ENCODE data around the gene CHIC1.
"Not testable (repeated sequence)": the region's sequence is repeated elsewhere in the genome, so short reads cannot be mapped to it uniquely, and the experiment has no call there.

CHIC1 gene

DNA sequence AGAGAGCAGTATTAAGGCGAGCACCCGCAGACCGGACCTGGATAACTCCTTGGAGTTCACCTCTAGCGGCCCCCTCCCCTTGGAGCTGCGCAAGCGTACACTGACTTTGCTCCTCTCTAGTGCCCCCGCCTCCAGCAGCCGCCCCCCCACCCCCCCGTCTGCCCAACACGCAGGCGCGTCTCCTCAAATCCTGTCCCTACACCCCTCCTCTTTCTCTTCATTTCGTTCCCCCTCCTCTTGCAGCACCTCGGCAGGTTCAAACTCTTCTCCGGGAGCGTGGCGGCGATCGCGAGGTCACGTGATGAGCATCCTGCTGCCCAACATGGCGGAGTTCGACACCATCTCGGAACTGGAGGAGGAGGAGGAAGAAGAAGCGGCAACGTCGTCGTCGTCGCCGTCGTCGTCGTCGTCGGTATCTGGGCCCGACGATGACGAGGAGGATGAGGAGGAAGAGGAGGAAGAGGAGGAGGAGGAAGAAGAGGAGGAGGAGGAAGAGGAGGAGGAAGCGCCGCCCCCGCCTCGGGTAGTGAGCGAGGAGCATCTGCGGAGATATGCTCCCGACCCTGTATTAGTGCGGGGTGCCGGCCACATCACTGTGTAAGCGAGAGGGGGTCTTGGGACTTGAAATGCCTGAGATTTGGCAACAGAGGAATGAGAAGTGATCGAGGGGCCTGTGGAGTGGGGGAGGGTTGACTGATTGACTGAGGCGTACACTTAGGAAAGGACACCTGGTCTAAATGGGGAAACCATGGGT lies at the start of gene CHIC1:
CHIC1 (plus strand) TSS at position 214 of the 754 bp plus-strand sequence; CDS start at position 302, 88 bp downstream.
- Histone ChIP-seq H3K4me3 (ENCODE audit: low read length) (peak within 1 kb of the TSS; percentile 80), H3K9ac (ENCODE audit: low read length) (no peak within 1 kb of the TSS), H3K36me3 (ENCODE audit: control insufficient read depth, insufficient read depth, low read length) (no peaks in the 10 kb centered on the region), H3K4me1 (ENCODE audit: control insufficient read depth, insufficient read depth, low read length) (no peaks in the 10 kb centered on the region), H3K27me3 (ENCODE audit: control insufficient read depth, insufficient read depth, low read length) (no peaks in the 10 kb centered on the region), H3K27ac (ENCODE audit: low read depth, low read length) (peak within 1 kb of the TSS; percentile 87)

DNA sequence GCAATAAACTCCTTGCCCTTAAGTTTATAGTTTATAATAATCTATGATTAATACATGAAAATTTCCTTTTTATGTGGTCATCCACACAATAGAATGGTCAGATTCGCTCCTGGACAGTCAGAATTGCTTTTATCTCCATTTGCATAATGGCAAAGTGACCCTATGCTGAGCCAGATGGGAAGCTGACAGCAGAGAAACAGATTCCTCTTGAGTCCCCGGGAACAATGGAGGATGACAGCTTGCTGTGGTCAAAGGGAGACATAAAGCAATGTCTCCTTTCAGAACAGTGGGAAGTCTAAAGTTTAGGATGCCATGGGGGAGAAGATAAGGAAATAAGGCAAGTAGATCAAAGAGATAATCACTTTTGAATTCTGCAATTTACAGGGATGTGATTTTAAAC lies 40.2 kb upstream of the CHIC1 start:
- H3K36me3 ChIP-seq (ENCODE audit: control insufficient read depth, insufficient read depth, low read length); H3K9ac ChIP-seq (ENCODE audit: low read length); H3K27me3 ChIP-seq (ENCODE audit: control insufficient read depth, insufficient read depth, low read length); H3K4me3 ChIP-seq (ENCODE audit: low read length); H3K27ac ChIP-seq (ENCODE audit: low read depth, low read length); H3K4me1 ChIP-seq (ENCODE audit: control insufficient read depth, insufficient read depth, low read length): not testable (repeated sequence)

DNA sequence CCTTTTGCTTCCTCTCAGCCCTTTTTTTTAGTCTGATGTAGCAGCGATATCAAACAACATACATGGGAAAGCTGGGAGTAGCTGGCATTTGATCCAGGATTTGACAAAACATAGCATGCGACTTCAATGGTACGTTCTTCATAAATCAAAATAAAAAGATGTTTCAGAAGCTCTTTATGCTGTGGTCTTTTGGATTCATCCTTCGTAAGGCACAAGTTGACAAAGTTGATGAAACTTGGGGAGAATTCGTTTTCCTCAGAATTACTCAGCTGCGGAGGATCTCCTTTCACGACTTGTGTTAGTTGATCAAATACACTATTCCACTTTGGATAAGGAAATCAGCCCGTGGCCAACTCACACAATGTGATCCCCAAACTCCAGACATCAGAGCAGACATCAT lies 38.1 kb upstream of the CHIC1 start:
- no peak overlapping the region for H3K4me3 ChIP-seq (ENCODE audit: low read length)
- H3K27me3 ChIP-seq (ENCODE audit: control insufficient read depth, insufficient read depth, low read length) = no peaks in the 10 kb centered on the region
- no peak overlapping the region for H3K27ac ChIP-seq (ENCODE audit: low read depth, low read length)
- H3K4me1 ChIP-seq (ENCODE audit: control insufficient read depth, insufficient read depth, low read length) = no peaks in the 10 kb centered on the region
- H3K36me3 ChIP-seq (ENCODE audit: control insufficient read depth, insufficient read depth, low read length) = no peaks in the 10 kb centered on the region
- no peak overlapping the region for H3K9ac ChIP-seq (ENCODE audit: low read length)

DNA sequence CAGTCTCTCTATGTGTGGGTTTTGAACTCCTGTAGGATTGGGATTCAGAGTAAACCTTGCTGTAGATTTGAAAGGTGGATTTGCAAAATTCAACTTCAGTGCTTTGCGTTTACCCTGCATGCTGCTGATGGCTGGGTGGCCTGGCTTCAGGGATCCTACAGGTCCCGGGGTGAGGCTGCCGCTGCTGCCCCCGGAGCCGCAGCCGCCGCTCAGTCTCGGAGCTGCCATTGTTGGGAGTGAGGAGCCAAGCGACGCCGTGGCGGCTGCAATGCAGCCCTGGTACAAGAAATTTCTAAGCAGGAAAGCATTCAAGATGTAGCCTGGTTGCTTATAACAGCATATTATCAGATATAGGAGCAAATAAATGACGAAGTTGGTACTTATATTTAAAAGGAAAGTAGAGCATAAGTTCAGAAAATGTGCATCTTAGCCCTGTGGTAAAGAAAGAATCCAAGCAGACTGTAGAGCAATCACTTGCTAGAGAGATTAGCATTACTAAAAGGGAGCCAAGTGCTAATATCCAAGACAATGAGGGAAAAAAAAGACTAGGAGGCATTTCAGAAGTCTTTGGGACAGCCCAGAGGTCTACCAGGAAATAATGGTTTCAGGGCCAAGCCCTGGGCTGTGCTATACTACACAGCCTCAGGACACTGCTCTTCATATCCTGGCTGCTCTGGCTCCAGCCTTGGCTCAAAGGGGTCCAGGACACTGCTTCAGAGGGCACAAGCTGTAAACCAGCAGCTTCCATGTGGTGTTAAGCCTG lies 36.9 kb upstream of the CHIC1 start:
- Histone ChIP-seq H3K27ac (ENCODE audit: low read depth, low read length) (no peak overlapping the region), H3K4me3 (ENCODE audit: low read length) (no peak overlapping the region), H3K4me1 (ENCODE audit: control insufficient read depth, insufficient read depth, low read length) (no peaks in the 10 kb centered on the region), H3K36me3 (ENCODE audit: control insufficient read depth, insufficient read depth, low read length) (no peaks in the 10 kb centered on the region), H3K9ac (ENCODE audit: low read length) (no peak overlapping the region), H3K27me3 (ENCODE audit: control insufficient read depth, insufficient read depth, low read length) (no peaks in the 10 kb centered on the region)

DNA sequence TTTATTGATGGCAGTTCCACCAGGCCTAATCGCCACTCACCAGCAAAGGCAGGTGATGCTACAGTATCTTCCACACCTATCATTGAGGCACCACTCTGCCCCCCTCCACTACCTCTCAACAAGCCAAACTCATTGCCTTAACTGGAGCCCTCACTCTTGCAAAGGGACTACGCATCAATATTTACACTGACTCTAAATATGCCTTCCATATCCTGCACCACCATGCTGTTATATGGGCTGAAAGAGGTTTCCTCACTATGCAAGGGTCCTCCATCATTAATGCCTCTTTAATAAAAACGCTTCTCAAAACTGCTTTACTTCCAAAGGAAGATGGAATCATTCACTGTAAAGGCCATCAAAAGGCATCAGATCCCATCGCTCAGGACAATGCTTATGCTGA lies 31.3 kb upstream of the CHIC1 start:
- H3K27me3 ChIP-seq (ENCODE audit: control insufficient read depth, insufficient read depth, low read length); H3K4me3 ChIP-seq (ENCODE audit: low read length); H3K4me1 ChIP-seq (ENCODE audit: control insufficient read depth, insufficient read depth, low read length); H3K36me3 ChIP-seq (ENCODE audit: control insufficient read depth, insufficient read depth, low read length); H3K9ac ChIP-seq (ENCODE audit: low read length); H3K27ac ChIP-seq (ENCODE audit: low read depth, low read length): not testable (repeated sequence)

DNA sequence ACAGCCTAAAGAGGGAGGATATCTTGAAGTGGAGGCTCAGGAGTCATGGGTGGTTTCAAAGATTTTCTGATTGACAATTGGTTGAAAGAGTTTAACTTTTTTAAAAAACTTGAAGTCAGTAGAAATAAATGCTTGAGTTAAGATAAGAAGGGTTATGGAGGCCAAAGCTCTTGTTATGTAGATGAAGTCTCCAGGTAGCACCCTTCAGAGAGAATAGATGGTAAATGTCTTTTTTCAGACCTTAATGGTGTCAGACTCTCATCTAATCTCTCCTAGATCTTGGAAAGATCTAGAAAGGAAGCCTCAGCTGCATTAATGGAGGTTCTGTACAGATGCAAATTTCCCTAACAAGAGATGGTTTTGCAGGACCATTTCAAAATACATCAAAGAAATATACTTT lies 6.8 kb upstream of the CHIC1 start:
- Histone ChIP-seq H3K36me3 (ENCODE audit: control insufficient read depth, insufficient read depth, low read length) (no peaks in the 10 kb centered on the region), H3K4me1 (ENCODE audit: control insufficient read depth, insufficient read depth, low read length) (no peaks in the 10 kb centered on the region), H3K9ac (ENCODE audit: low read length) (no peak overlapping the region), H3K27ac (ENCODE audit: low read depth, low read length) (no peak overlapping the region), H3K4me3 (ENCODE audit: low read length) (no peak overlapping the region), H3K27me3 (ENCODE audit: control insufficient read depth, insufficient read depth, low read length) (no peaks in the 10 kb centered on the region)

DNA sequence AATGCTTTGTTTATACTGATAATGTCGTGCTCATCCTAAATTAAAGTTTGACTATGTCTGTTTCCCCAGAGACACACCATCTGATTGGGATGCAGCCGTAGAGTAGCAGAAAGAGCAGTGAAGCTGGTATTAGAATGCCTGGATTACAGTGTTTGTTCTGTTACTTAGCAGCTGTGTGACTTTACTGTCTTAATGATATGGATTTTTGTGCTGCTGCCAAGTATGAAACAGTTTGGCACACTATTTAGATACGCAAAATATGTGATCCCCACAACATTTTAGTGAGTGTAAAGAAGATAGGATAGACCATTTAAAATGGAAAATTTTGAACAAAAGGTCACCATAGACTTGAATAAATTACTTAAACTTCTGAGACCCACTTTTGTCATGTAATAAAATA lies 1.2 kb upstream of the CHIC1 start:
- Histone ChIP-seq H3K4me1 (ENCODE audit: control insufficient read depth, insufficient read depth, low read length) (no peaks in the 10 kb centered on the region), H3K27ac (ENCODE audit: low read depth, low read length) (no peak overlapping the region), H3K4me3 (ENCODE audit: low read length) (no peak overlapping the region), H3K27me3 (ENCODE audit: control insufficient read depth, insufficient read depth, low read length) (no peaks in the 10 kb centered on the region), H3K9ac (ENCODE audit: low read length) (no peak overlapping the region), H3K36me3 (ENCODE audit: control insufficient read depth, insufficient read depth, low read length) (no peaks in the 10 kb centered on the region)

DNA sequence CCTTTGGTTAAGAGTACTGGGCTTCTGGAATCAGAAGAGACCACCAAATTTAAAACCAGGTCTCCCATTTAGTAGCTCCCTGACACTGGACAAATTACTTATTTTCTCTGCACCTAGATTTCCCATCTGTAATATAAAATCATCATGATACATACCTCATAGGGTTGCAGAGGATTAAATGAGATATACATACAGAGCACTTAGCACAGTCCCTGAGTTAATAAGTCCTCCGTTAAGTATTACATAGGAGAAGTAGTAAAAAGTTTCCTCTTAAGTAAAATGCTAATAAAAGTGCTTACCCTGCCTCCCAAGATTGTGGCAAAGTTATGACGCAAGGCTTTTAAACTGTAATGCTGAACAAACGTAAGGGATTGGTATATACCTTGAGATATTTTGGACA lies 539 bp upstream of the CHIC1 start:
- H3K27me3 ChIP-seq (ENCODE audit: control insufficient read depth, insufficient read depth, low read length) = no peaks in the 10 kb centered on the region
- no peaks in the 10 kb centered on the region for H3K36me3 ChIP-seq (ENCODE audit: control insufficient read depth, insufficient read depth, low read length)
- no peak overlapping the region for H3K9ac ChIP-seq (ENCODE audit: low read length)
- peak overlapping the region; percentile 87 for H3K27ac ChIP-seq (ENCODE audit: low read depth, low read length)
- H3K4me3 ChIP-seq (ENCODE audit: low read length) = peak overlapping the region; percentile 80
- H3K4me1 ChIP-seq (ENCODE audit: control insufficient read depth, insufficient read depth, low read length) = no peaks in the 10 kb centered on the region

DNA sequence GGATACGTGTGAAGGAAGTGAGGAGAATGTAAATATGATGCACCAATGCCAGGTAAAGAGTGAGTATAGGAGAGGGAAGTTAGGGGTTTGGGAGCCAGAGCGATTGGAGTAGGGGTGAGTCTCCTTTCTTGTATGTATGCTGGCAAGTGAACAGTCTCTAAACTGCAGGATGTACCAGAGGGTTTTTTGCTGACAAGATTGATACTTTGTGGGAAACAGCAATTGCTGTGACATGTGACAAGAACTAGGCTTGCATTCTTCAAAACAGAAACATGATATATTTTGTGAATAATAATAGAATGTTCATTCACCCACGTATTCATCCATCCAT lies 706 bp downstream of the CHIC1 start:
- no peak overlapping the region for H3K9ac ChIP-seq (ENCODE audit: low read length)
- peak overlapping the region; percentile 80 for H3K4me3 ChIP-seq (ENCODE audit: low read length)
- no peaks in the 10 kb centered on the region for H3K27me3 ChIP-seq (ENCODE audit: control insufficient read depth, insufficient read depth, low read length)
- H3K4me1 ChIP-seq (ENCODE audit: control insufficient read depth, insufficient read depth, low read length) = no peaks in the 10 kb centered on the region
- H3K27ac ChIP-seq (ENCODE audit: low read depth, low read length) = peak overlapping the region; percentile 87
- no peaks in the 10 kb centered on the region for H3K36me3 ChIP-seq (ENCODE audit: control insufficient read depth, insufficient read depth, low read length)

DNA sequence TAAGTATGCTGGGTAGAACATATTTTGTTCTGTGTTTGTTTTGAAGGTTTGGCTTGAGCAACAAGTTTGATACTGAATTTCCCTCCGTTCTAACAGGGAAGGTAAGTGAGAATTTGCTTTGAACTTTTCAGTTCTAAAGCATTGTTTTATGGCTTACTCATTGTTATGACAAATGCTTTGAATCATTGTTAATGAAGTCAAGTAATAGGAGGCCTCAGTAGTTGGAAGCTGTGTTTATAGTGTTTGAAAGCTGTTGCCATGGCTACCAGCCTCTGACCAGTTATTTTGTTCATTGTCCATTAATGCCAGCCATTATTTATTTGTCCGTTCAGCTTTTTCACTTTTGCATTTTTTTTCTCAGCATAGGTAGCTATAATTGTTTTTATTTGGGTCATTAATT lies 14.4 kb downstream of the CHIC1 start:
- no peaks in the 10 kb centered on the region for H3K27me3 ChIP-seq (ENCODE audit: control insufficient read depth, insufficient read depth, low read length)
- no peaks in the 10 kb centered on the region for H3K36me3 ChIP-seq (ENCODE audit: control insufficient read depth, insufficient read depth, low read length)
- no peak overlapping the region for H3K27ac ChIP-seq (ENCODE audit: low read depth, low read length)
- H3K9ac ChIP-seq (ENCODE audit: low read length) = no peak overlapping the region
- no peak overlapping the region for H3K4me3 ChIP-seq (ENCODE audit: low read length)
- H3K4me1 ChIP-seq (ENCODE audit: control insufficient read depth, insufficient read depth, low read length) = peaks cover 5% of the 10 kb centered on the region

DNA sequence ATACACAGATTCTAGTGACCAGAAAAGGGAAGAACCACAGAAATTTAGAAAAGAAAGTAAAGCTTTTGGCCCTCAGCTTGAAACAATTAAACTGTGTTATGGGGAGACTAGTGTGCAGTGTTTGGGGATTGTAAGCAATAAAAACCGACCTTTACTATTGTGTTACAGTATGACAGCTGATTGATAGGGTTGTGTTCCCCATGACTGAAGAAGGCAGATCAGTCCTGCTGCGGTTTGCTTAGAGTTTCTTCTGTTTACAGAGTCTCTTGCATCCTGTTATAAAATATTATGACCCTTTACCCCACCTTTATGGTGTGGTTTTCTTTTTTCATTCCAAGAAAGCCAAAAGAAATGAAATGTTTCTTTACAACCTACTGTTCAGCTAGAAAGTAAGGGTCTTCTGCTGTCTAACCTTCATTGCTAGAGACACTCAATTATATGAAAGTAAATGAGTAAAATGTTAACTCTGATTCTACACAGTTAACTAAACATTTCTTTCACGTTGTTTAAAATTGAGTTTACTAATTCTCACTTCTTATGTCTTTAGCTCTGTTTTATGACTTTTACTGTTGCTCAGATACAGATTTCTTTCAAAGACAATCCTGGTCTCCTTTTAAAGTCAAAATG lies 18.1 kb downstream of the CHIC1 start:
- H3K27ac ChIP-seq (ENCODE audit: low read depth, low read length) = no peak overlapping the region
- no peak overlapping the region for H3K9ac ChIP-seq (ENCODE audit: low read length)
- no peak overlapping the region for H3K4me3 ChIP-seq (ENCODE audit: low read length)
- peaks cover 7% of the 10 kb centered on the region for H3K4me1 ChIP-seq (ENCODE audit: control insufficient read depth, insufficient read depth, low read length)
- H3K27me3 ChIP-seq (ENCODE audit: control insufficient read depth, insufficient read depth, low read length) = no peaks in the 10 kb centered on the region
- H3K36me3 ChIP-seq (ENCODE audit: control insufficient read depth, insufficient read depth, low read length) = no peaks in the 10 kb centered on the region

DNA sequence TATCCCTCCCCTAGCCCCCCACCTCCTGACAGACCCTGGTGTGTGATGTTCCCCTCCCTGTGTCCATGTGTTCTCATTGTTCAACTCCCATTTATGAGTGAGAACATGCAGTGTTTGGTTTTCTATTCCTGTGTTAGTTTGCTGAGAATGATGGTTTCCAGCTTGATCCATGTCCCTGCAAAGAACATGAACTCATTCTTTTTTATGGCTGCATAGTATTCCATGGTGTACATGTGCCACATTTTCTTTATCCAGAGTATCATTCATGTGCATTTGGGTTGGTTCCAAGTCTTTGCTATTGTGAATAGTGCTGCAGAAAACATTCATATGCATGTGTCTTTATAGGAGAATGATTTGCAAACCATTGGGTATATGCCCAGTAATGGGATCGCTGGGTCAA lies 34.8 kb downstream of the CHIC1 start:
- H3K27ac ChIP-seq (ENCODE audit: low read depth, low read length); H3K36me3 ChIP-seq (ENCODE audit: control insufficient read depth, insufficient read depth, low read length); H3K27me3 ChIP-seq (ENCODE audit: control insufficient read depth, insufficient read depth, low read length); H3K4me1 ChIP-seq (ENCODE audit: control insufficient read depth, insufficient read depth, low read length); H3K9ac ChIP-seq (ENCODE audit: low read length); H3K4me3 ChIP-seq (ENCODE audit: low read length): not testable (repeated sequence)
